ENCODE data around the gene PPP6R3.
"Not testable (repeated sequence)": the region's sequence is repeated elsewhere in the genome, so short reads cannot be mapped to it uniquely, and the experiment has no call there.

- TF ChIP-seq POLR2A (IDR thresholded peaks at IDR 0.05; ENCODE audit: low read length); GATA1 (IDR thresholded peaks at IDR 0.05; ENCODE audit: low read depth, low read length): not testable (repeated sequence)
Measured at GRCh38 chr11:68628837-68629236, 168.3 kb downstream of the PPP6R3 start.

All from erythroblast (primary cell).